ENCODE data around the gene DNAL1. TPM values are rescaled to one million over a fixed set of nuclear protein-coding genes. Genes with fewer than 3 reads are reported as not detected.

The DNAL1 gene
- total RNA-seq, 1 experiment from 2014 or later = 14.3 TPM

DNA sequence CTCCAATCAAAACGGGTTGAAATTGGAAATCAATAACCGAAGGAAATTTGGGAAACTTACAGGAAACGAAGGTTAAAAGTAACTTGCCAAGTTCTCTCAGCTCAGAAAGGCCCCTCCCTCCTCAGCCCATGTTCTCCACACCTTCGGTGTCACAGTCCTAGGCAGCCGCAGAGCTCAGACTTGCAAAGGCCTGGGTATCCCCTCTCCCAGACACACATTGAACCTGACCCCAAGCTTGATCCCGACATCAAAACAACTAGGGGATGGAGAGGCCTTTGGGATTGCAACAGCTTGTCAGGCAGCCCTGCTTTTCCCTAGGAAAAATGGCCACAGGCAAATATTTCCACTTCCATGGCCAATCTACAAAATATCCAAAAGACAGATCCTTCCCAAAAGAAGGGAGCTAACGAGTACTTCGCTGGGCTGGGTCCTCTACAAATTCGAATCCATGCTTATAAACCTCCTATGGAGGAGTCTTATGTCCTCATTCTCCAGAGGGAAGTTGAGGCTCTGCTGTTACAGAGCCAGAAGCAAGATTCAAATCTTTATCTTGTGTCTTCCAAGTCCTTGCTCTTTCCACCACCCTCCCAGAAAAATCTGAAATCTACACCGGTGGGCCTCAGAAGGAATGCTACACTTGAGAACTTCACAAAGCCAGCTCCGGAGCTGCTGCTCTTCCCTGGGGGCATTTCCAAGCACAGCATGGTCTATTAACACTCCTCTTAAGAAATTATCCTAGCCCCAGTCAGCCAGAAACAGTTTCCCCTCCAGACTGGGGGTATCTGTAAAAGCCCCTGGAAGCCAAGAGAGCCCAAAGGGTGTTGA lies 105.1 kb downstream of the DNAL1 start:
- no peaks in the 10 kb centered on the region for H3K27me3 Mint-ChIP-seq (ENCODE audit: low read depth)
- ChIA-PET POLR2A (interaction anchor here (0.6 to 1.3 kb wide), 3 partner anchors 9 to 497 kb away, joined by 3 to 5 read pairs (median 3); no protein-coding TSS in a partner anchor), CTCF (interaction anchor here (0.5 to 2.9 kb wide), 6 partner anchors 8 to 179 kb away, joined by 3 to 28 read pairs (median 6); a partner anchor contains a TSS)
- DNase-seq (ENCODE audit: low spot score) (no peak), ATAC-seq (peak; percentile 9; the same call in 1 of the 2 replicates)
- TF ChIP-seq ZNF671 (CRISPR knock-in tag; IDR thresholded peaks at IDR 0.05) (no peak), ZNF317 (CRISPR knock-in tag; IDR thresholded peaks at IDR 0.05; ENCODE audit: borderline replicate concordance, low read depth) (no peak), EMX1 (CRISPR knock-in tag; IDR thresholded peaks at IDR 0.05) (no peak), FOXK1 (CRISPR knock-in tag; IDR thresholded peaks at IDR 0.05) (no peak), NFE2L1 (CRISPR knock-in tag; IDR thresholded peaks at IDR 0.05) (no peak), GRHL2 (CRISPR knock-in tag; IDR thresholded peaks at IDR 0.05; ENCODE audit: insufficient replicate concordance, severe bottlenecking) (no peak), JUN (CRISPR knock-in tag; IDR thresholded peaks at IDR 0.05) (no peak), ATF1 (CRISPR knock-in tag; IDR thresholded peaks at IDR 0.05) (no peak)
- TF ChIP-seq, protein P1, sequence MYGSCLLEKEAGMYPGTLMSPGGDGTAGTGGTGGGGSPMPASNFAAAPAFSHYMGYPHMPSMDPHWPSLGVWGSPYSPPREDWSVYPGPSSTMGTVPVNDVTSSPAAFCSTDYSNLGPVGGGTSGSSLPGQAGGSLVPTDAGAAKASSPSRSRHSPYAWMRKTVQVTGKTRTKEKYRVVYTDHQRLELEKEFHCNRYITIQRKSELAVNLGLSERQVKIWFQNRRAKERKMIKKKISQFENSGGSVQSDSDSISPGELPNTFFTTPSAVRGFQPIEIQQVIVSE (CRISPR knock-in tag; IDR thresholded peaks at IDR 0.05; ENCODE audit: borderline replicate concordance) = no peak
- TF ChIP-seq, protein P2, sequence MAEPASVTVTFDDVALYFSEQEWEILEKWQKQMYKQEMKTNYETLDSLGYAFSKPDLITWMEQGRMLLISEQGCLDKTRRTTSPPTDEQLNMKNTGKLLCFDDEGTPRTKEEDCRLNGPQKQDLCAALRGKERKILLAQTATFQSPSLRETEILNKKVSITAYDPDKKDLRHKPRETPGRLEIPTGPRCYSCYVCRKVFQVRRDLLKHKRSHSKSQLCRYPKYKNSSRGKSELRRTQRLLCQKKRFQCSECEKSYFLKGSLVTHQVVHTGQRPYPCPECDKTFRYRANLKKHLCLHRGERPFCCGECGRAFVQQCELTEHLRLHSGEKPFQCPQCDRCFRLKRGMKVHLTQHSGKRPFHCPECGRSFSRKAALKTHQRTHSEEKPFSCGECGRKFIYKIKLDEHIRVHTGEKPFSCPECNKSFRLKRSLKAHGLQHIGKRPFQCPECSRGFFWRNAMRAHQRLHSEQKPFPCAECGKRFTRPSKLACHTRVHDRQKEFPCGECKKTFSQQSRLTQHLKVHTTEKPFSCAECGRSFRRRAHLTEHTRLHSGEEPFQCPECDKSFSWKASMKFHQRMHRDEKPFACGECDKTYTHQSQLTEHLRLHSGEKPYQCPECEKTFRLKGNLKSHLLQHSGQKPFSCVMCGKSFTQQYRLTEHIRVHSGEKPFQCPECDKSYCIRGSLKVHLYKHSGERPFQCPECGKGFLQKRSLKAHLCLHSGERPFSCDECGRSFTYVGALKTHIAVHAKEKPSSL (CRISPR knock-in tag; conservative IDR thresholded peaks at IDR 0.05) = no peak
- no peaks in the 10 kb centered on the region for H3K36me3 Mint-ChIP-seq
- no peaks in the 10 kb centered on the region for H3K9me3 Mint-ChIP-seq
- no peak overlapping the region for H3K4me3 Mint-ChIP-seq
- peak overlapping the region; percentile 41 for H3K27ac Mint-ChIP-seq
- H3K4me1 Mint-ChIP-seq = peaks cover 70% of the 10 kb centered on the region

DNA sequence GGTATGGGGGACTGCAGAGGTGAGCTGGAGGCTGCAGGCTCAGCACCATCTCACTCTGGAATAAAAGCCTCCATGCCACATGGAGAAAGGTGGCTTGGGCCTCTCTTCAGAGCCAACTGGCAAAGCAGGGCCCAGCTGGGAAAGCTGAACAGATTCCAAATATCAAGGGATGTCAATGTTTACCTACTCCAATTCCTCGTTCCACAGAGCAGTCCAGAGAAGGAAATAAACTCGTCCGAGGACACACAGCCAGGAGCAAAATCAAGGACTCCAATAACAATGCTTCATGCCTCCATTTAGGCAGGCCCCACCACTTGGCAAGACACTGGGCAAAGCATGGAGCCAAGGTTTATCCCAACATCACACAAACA lies 105.7 kb downstream of the DNAL1 start:
- POLR2A ChIA-PET = interaction anchor here (1.3 kb wide), 1 partner anchor 9 kb away, joined by 3 read pairs; no protein-coding TSS in a partner anchor
- DNase-seq (ENCODE audit: low spot score) (no peak), ATAC-seq (no peak)
- H3K4me1 Mint-ChIP-seq = peaks cover 76% of the 10 kb centered on the region
- CTCF ChIA-PET = interaction anchor here (1.2 to 2.9 kb wide), 5 partner anchors 8 to 22 kb away, joined by 3 to 28 read pairs (median 6); a partner anchor contains a TSS
- no peaks in the 10 kb centered on the region for H3K36me3 Mint-ChIP-seq
- H3K9me3 Mint-ChIP-seq = no peaks in the 10 kb centered on the region
- H3K27me3 Mint-ChIP-seq (ENCODE audit: low read depth) = no peaks in the 10 kb centered on the region
- TF ChIP-seq, protein P3, sequence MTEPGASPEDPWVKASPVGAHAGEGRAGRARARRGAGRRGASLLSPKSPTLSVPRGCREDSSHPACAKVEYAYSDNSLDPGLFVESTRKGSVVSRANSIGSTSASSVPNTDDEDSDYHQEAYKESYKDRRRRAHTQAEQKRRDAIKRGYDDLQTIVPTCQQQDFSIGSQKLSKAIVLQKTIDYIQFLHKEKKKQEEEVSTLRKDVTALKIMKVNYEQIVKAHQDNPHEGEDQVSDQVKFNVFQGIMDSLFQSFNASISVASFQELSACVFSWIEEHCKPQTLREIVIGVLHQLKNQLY (CRISPR knock-in tag; IDR thresholded peaks at IDR 0.05) = no peak
- TF ChIP-seq, protein P2 (CRISPR knock-in tag; conservative IDR thresholded peaks at IDR 0.05) = no peak
- TF ChIP-seq, protein P4, sequence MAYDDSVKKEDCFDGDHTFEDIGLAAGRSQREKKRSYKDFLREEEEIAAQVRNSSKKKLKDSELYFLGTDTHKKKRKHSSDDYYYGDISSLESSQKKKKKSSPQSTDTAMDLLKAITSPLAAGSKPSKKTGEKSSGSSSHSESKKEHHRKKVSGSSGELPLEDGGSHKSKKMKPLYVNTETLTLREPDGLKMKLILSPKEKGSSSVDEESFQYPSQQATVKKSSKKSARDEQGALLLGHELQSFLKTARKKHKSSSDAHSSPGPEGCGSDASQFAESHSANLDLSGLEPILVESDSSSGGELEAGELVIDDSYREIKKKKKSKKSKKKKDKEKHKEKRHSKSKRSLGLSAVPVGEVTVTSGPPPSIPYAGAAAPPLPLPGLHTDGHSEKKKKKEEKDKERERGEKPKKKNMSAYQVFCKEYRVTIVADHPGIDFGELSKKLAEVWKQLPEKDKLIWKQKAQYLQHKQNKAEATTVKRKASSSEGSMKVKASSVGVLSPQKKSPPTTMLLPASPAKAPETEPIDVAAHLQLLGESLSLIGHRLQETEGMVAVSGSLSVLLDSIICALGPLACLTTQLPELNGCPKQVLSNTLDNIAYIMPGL (CRISPR knock-in tag; IDR thresholded peaks at IDR 0.05) = no peak
- TF ChIP-seq JUN (CRISPR knock-in tag; IDR thresholded peaks at IDR 0.05) (no peak), TEAD4 (CRISPR knock-in tag; IDR thresholded peaks at IDR 0.05) (no peak), ZNF219 (CRISPR knock-in tag; IDR thresholded peaks at IDR 0.05; ENCODE audit: borderline replicate concordance) (no peak), ZNF396 (CRISPR knock-in tag; IDR thresholded peaks at IDR 0.05; ENCODE audit: borderline replicate concordance) (no peak), NFE2L1 (CRISPR knock-in tag; IDR thresholded peaks at IDR 0.05) (no peak)
- TF ChIP-seq, protein P5, sequence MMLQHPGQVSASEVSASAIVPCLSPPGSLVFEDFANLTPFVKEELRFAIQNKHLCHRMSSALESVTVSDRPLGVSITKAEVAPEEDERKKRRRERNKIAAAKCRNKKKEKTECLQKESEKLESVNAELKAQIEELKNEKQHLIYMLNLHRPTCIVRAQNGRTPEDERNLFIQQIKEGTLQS (CRISPR knock-in tag; conservative IDR thresholded peaks at IDR 0.05) = no peak
- TF ChIP-seq, protein P6, sequence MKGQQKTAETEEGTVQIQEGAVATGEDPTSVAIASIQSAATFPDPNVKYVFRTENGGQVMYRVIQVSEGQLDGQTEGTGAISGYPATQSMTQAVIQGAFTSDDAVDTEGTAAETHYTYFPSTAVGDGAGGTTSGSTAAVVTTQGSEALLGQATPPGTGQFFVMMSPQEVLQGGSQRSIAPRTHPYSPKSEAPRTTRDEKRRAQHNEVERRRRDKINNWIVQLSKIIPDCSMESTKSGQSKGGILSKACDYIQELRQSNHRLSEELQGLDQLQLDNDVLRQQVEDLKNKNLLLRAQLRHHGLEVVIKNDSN (CRISPR knock-in tag; IDR thresholded peaks at IDR 0.05) = no peak
- H3K27ac Mint-ChIP-seq = no peak overlapping the region
- H3K4me3 Mint-ChIP-seq = no peak overlapping the region
